Measurements from ENCODE around the gene DCUN1D2. TPM values are rescaled to one million over a fixed set of nuclear protein-coding genes. Genes with fewer than 3 reads are reported as not detected.

DCUN1D2 gene
- total and polyA plus RNA-seq, 10 of the 15 experiments (the other 5 are each of a cell fraction or from before 2014, with no cell fraction given): 2.5 to 23.6 (median 9.3) TPM

DNA sequence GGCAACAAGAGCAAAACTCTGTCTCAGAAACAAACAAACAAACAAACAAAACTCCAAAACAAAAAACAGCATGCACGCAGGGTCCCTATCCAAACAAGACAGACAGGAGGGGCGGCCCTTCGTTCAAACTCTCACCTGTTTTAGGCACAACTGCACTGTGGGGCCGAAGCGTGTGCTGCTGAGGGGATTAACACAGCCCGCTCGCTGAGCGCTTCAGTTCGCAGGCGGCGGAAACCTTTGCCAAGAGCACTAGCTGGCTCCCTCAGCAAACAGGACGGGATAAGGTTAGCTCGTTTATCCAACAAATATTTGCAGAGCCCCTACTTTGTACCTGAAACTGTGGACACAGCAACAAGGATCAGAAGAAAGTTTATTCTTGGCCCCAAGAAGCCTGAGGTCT lies 35.6 kb downstream of the DCUN1D2 start:
- H2AFZ ChIP-seq (ENCODE audit: control insufficient read depth, low read depth, low read length): no peak overlapping the region
- H3K79me2 ChIP-seq (ENCODE audit: control insufficient read depth, insufficient read depth, low read length): no peaks in the 10 kb centered on the region
- H3K4me2 ChIP-seq (ENCODE audit: control insufficient read depth, insufficient read depth): no peak overlapping the region
- H3K36me3 ChIP-seq (ENCODE audit: control insufficient read depth in 2 of 2, insufficient read depth in 2 of 2, low read length in 1 of 2): peaks cover 10% of the 10 kb centered on the region in 2 experiments; a peak in 3 of 4 replicates
- BruUV-seq (replicated peaks): no TSS peak
- 94% methylated on average over 13 of the region's 13 CpGs for WGBS (ENCODE audit: insufficient coverage, insufficient replicate concordance, low lambda C conversion rate, missing lambda C conversion rate)
- H3K9me3 ChIP-seq (replicated peaks; ENCODE audit: control insufficient read depth, insufficient read depth, low read length): no peaks in the 10 kb centered on the region
- H3K4me3 ChIP-seq: no peak overlapping the region
- POLR2A ChIA-PET: no interaction called here
- ATAC-seq (no peak), FAIRE-seq (no peak), DNase-seq (ENCODE audit: low read depth, low spot score) (no peak)
- in situ Hi-C loops (cut with MboI): no loop called here
- no peak overlapping the region for H3K27ac ChIP-seq (ENCODE audit: control insufficient read depth, insufficient read depth)
- H3K9ac ChIP-seq (ENCODE audit: control insufficient read depth, insufficient read depth, low read length): no peak overlapping the region
- SMC1A ChIA-PET (ENCODE audit: uncharacterized antibody, unreplicated experiment): no interaction called here
- no peaks in the 10 kb centered on the region for H3K27me3 ChIP-seq (replicated peaks in 1 of 2; ENCODE audit: control insufficient read depth in 2 of 2, insufficient read depth in 2 of 2, low read length in 1 of 2)
- no peaks in the 10 kb centered on the region for H4K20me1 ChIP-seq (ENCODE audit: control insufficient read depth, insufficient read depth)
- CTCF ChIA-PET: no interaction called here
- RAD21 ChIA-PET (ENCODE audit: unreplicated experiment): no interaction called here
- intact Hi-C loops (cut with micrococcal nuclease; ENCODE audit: unreplicated experiment): loop anchor here (5.0 kb wide), 1 partner anchor 513 kb away; no protein-coding TSS in a partner anchor
- TF ChIP-seq, protein P1, sequence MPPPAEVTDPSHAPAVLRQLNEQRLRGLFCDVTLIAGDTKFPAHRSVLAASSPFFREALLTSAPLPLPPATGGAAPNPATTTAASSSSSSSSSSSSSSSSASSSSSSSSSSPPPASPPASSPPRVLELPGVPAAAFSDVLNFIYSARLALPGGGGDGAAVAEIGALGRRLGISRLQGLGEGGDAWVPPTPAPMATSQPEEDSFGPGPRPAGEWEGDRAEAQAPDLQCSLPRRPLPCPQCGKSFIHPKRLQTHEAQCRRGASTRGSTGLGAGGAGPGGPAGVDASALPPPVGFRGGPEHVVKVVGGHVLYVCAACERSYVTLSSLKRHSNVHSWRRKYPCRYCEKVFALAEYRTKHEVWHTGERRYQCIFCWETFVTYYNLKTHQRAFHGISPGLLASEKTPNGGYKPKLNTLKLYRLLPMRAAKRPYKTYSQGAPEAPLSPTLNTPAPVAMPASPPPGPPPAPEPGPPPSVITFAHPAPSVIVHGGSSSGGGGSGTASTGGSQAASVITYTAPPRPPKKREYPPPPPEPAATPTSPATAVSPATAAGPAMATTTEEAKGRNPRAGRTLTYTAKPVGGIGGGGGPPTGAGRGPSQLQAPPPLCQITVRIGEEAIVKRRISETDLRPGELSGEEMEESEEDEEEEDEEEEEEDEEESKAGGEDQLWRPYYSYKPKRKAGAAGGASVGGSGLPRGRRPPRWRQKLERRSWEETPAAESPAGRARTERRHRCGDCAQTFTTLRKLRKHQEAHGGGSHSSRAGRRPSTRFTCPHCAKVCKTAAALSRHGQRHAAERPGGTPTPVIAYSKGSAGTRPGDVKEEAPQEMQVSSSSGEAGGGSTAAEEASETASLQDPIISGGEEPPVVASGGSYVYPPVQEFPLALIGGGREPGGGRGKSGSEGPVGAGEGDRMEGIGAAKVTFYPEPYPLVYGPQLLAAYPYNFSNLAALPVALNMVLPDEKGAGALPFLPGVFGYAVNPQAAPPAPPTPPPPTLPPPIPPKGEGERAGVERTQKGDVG (CRISPR knock-in tag; IDR thresholded peaks at IDR 0.05): no peak
- TF ChIP-seq, protein P2, sequence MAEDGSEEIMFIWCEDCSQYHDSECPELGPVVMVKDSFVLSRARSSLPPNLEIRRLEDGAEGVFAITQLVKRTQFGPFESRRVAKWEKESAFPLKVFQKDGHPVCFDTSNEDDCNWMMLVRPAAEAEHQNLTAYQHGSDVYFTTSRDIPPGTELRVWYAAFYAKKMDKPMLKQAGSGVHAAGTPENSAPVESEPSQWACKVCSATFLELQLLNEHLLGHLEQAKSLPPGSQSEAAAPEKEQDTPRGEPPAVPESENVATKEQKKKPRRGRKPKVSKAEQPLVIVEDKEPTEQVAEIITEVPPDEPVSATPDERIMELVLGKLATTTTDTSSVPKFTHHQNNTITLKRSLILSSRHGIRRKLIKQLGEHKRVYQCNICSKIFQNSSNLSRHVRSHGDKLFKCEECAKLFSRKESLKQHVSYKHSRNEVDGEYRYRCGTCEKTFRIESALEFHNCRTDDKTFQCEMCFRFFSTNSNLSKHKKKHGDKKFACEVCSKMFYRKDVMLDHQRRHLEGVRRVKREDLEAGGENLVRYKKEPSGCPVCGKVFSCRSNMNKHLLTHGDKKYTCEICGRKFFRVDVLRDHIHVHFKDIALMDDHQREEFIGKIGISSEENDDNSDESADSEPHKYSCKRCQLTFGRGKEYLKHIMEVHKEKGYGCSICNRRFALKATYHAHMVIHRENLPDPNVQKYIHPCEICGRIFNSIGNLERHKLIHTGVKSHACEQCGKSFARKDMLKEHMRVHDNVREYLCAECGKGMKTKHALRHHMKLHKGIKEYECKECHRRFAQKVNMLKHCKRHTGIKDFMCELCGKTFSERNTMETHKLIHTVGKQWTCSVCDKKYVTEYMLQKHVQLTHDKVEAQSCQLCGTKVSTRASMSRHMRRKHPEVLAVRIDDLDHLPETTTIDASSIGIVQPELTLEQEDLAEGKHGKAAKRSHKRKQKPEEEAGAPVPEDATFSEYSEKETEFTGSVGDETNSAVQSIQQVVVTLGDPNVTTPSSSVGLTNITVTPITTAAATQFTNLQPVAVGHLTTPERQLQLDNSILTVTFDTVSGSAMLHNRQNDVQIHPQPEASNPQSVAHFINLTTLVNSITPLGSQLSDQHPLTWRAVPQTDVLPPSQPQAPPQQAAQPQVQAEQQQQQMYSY (CRISPR knock-in tag; IDR thresholded peaks at IDR 0.05): no peak
- no peak for TF ChIP-seq EGR1 (IDR thresholded peaks at IDR 0.05; ENCODE audit: borderline replicate concordance in 1 of 2, low read depth in 2 of 2, low read length in 2 of 2)
- no peak for TF ChIP-seq CBX3 (IDR thresholded peaks at IDR 0.05; ENCODE audit: borderline replicate concordance, low read depth)
- TF ChIP-seq CHD4 (IDR thresholded peaks at IDR 0.05): no peak
- TF ChIP-seq ZNF207 (IDR thresholded peaks at IDR 0.05; ENCODE audit: borderline replicate concordance): no peak
- no peak for TF ChIP-seq SUZ12 (IDR thresholded peaks at IDR 0.05; ENCODE audit: unreplicated experiment)
- TF ChIP-seq SP1 (IDR thresholded peaks at IDR 0.05; ENCODE audit: low read depth, low read length): no peak
- no peak for TF ChIP-seq ZNF217 (IDR thresholded peaks at IDR 0.05)
- TF ChIP-seq SREBF1 (IDR thresholded peaks at IDR 0.05; ENCODE audit: low read length): no peak
- no peak for TF ChIP-seq CEBPB (IDR thresholded peaks at IDR 0.05; ENCODE audit: borderline replicate concordance in 1 of 2, low read depth in 2 of 2, low read length in 2 of 2)
- TF ChIP-seq, protein P3, sequence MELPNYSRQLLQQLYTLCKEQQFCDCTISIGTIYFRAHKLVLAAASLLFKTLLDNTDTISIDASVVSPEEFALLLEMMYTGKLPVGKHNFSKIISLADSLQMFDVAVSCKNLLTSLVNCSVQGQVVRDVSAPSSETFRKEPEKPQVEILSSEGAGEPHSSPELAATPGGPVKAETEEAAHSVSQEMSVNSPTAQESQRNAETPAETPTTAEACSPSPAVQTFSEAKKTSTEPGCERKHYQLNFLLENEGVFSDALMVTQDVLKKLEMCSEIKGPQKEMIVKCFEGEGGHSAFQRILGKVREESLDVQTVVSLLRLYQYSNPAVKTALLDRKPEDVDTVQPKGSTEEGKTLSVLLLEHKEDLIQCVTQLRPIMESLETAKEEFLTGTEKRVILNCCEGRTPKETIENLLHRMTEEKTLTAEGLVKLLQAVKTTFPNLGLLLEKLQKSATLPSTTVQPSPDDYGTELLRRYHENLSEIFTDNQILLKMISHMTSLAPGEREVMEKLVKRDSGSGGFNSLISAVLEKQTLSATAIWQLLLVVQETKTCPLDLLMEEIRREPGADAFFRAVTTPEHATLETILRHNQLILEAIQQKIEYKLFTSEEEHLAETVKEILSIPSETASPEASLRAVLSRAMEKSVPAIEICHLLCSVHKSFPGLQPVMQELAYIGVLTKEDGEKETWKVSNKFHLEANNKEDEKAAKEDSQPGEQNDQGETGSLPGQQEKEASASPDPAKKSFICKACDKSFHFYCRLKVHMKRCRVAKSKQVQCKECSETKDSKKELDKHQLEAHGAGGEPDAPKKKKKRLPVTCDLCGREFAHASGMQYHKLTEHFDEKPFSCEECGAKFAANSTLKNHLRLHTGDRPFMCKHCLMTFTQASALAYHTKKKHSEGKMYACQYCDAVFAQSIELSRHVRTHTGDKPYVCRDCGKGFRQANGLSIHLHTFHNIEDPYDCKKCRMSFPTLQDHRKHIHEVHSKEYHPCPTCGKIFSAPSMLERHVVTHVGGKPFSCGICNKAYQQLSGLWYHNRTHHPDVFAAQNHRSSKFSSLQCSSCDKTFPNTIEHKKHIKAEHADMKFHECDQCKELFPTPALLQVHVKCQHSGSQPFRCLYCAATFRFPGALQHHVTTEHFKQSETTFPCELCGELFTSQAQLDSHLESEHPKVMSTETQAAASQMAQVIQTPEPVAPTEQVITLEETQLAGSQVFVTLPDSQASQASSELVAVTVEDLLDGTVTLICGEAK (IDR thresholded peaks at IDR 0.05; ENCODE audit: borderline replicate concordance): no peak
- TF ChIP-seq RAD51 (IDR thresholded peaks at IDR 0.05): no peak
- no peak for TF ChIP-seq RFX5 (IDR thresholded peaks at IDR 0.05; ENCODE audit: low read depth, low read length)
- no peaks in the 10 kb centered on the region for H3K4me1 ChIP-seq (ENCODE audit: control insufficient read depth, insufficient read depth, low read length)
